GM18526 (cell line): Measurements from ENCODE around the gene SDF2L1.

ENCODE experiments used
- POLR2A ChIP-seq: IDR thresholded peaks from 3 replicates; pipeline ENCODE4 v1.6.1; 2011; ENCODE audit not compliant: insufficient read length; ENCODE audit errors: extremely low read depth

The SDF2L1 gene

DNA sequence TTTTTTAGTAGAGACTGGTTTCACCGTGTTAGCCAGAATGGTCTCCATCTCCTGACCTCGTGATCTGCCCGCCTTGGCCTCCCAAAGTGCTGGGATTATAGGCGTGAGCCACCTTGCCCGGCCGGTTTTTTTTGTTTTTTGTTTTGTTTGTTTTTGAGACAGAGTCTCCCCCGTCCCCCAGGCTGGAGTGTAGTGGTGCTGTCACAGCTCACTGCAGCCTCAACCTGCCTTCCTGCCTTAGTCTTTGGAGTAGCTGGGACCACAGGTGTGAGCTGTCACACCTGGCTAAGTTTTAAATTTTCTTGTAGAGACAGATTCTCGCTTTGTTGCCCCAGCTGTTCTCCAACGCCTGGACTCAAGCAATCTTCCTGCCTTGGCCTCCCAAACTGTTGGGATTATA lies 26.9 kb downstream of the SDF2L1 start:
- no peak for TF ChIP-seq POLR2A

DNA sequence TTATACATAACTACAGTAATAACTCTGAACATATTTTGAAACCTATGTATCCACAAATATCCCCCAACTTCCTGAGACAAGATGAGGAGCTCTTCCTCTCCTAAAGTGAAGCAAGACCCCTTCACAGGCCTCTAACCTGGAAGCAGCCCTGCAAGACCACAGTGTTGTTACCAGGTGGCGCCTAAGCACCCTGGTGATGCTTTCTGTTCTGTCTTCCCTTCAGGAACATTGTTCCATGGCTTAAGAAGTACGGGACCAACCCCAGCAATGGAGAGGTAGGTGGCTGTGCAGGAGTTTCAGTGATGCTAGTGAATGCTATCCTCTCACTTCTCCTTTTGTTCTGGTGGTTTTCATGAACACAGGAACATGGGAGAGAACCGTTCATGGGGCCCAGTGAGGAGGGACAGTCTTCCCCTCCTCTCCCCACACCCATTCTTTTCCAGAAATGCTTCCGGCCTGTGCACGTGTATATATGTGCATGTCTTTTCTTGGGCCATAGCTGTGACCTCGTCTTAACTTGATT lies 30.1 kb downstream of the SDF2L1 start:
- no peak for TF ChIP-seq POLR2A

DNA sequence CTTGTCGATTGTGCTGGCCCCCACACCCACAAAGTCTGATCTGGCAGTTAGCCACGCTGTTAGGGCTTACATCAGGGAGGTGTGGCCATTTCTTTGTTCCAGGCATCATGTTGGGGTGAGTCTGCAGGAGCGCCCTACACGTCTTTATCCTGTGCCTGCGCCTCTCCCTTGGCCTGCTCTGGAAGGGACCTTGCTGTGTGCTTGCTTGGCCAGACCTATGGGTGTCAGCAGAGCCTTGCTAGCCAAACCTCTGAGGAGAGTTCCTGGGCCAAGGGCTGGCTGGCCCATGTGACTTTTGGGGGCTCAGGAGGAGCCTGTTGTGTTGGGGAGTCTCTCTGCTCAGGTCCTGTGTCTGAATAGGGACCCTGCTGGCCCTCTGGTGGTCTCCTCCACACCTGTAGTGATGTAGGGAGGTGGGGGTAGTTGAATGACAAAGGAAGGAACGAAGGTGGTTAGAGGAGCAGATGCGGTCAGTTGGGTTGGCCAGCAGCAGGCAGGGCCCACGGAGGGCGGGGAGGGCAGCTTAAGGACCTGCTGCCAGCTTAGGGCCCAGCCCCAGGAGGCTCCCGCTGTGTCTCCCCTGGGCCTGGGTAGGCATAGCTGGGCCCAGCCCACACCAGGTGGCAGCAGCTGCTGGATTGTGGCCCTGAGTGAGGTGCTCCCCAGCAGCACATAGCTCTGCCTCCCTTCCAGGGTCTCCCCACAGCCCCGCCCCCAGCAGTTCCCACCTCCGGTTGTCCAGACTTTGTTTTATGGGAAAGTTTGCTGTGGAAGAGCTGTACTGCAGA lies 31.6 kb downstream of the SDF2L1 start:
- no peak for TF ChIP-seq POLR2A

DNA sequence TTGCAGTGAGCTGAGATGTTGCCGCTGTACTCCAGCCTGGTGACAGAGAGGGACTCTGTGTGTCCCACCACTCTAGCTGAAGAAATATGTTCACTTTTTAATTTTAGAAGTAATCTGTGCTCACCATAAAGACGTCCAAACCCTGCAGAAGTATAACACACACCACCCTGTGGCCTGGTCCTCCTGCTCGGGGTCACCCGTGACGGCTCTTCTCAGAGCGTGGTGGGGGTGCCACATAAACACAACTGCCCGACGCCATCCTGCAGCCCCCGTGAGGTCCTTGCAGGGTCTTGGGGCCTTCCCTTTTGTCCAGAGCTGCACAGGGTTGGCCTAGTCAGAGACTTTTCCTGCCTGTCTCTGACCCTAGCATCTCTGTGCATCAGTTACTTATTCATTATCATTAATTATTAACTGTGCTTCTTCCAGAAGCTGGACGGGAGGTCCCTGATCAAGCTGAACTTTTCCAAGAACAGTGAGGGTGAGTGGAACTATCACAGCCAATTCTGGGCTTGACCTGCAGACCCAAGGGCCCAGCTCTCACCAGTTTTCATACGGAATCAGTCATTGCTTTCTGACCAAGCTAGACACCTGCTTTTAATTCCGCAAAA lies 32.6 kb downstream of the SDF2L1 start:
- TF ChIP-seq POLR2A = no peak

DNA sequence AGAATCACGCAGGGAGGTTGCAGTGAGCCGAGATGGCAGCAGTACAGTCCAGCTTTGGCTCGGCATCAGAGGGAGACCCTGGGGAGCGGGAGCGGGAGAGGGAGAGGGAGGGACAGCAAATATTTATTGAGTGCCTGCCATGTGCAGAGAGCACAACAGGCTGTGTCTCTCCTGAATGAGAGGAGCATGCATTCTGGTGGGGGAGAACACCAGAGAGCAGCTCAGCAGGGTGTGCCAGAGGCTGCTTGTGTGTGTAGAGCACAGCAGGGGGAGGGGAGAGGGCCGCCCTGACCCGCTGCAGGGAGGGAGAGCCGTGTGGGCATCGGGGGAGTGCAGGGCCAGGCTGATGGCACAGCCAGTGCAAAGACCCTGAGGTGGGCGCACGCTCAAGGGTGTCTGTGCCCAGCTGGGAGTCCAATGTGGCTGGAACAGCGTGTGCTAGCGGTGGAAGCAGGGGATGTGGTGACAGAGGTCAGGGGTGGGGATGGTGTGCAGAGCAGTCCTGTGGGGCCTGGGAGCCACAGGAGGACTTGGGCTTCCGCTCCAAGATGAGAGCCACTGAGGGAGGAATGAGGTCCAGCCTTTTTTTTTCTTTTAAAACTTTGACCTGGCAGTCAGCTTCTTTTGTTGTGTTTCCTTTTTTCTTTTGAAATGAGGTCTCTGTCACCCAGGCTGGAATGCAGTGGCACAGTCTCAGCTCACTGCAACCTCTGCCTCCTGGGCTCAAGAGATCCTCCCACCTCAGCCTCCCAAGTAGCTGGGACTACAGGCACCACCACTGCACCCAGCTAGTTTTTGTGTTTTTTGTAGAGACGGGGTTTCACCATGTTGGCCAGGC lies 35.7 kb downstream of the SDF2L1 start:
- TF ChIP-seq POLR2A = no peak

DNA sequence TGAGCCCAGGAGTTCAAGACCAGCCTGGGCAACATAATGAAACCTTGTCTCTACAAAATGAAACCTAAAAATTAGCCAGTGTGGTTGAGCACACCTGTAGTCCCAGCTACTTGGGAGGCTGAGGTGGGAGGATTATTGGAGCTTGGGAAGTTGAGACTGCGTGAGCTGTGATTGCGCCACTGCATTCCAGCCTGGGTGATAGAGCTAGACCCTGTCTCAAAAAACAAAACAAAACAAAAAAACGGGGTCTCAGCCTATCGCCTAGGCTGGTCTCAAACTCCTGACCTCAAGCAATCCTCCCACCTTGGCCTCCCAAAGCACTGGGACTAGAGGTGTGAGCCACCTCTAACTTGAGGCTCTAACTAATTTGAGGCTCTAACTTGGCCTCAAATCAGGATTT lies 37.3 kb downstream of the SDF2L1 start:
- TF ChIP-seq POLR2A = no peak

DNA sequence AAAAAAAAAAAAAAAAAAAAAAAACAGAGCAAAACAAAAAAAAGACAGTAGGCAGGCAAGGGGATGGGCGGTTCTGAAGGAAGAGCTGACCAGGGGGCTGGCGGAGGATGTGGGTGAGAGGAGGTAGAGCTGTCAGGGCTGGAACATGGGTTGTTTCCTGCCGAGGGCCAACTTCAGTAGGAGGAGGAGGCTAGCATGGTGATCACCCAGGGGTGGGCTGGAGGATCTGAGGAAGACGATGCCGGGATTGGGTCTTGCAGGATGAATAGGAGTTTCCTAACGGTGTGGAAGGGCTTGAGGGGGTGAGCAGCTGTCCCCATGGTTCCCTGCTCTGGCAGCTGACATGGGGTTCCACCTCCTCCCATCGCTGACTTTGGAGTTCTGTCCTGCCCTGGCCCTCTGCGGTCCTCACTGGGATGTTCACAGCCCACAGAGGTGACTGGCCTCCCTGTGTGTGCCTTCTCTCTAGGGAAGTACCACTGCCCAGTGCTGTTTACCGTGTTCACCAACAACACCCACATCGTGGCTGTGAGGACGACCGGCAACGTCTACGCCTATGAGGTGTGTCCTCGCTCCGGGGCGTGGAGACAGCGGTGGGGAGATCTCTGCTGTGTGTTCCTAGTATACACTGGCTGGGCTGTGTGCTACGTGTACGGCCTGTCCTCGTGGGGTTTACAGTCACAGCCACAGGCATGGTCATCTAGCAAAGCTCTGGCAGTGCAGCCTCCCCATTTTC lies 38.9 kb downstream of the SDF2L1 start:
- TF ChIP-seq POLR2A = no peak

DNA sequence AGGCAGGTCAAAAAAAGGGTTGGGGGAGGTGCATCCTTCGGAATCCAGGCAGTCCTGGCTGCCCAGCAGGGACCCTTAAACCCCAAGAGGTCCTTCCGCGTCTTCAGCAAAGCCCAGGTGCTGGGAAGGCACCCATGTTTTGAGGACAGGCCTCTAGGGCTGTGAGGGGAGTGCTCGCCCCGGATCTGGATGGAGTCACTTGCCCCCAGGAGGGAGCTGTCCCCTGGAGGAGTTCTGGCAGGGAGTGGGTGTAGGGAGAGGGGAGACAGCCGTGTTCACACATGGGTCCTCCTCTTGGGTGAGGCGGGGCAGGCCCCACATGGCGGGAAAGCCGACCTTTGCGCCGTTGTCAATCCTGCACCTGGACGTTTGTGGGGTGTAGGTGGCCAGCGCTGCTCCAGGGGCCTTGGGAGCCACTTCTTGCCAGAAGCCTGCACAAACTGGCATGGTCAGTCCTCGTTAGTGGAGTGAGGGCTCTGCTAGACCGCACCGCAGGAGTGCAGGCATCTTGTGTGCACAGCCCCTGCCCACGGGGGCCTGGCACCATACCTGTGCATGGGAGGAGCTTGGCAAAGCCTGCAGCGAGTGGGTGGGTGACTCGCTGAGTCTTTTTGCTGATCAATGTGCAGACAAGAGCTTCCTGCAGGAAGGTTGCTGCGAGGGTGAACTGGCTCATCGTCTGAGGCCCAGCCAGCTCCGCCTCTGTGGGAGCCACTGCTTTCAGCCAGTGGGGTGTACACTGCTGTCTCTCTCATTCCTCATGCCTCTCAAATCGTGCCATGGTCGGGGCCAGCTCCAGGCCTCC lies 39.7 kb downstream of the SDF2L1 start:
- TF ChIP-seq POLR2A = no peak

DNA sequence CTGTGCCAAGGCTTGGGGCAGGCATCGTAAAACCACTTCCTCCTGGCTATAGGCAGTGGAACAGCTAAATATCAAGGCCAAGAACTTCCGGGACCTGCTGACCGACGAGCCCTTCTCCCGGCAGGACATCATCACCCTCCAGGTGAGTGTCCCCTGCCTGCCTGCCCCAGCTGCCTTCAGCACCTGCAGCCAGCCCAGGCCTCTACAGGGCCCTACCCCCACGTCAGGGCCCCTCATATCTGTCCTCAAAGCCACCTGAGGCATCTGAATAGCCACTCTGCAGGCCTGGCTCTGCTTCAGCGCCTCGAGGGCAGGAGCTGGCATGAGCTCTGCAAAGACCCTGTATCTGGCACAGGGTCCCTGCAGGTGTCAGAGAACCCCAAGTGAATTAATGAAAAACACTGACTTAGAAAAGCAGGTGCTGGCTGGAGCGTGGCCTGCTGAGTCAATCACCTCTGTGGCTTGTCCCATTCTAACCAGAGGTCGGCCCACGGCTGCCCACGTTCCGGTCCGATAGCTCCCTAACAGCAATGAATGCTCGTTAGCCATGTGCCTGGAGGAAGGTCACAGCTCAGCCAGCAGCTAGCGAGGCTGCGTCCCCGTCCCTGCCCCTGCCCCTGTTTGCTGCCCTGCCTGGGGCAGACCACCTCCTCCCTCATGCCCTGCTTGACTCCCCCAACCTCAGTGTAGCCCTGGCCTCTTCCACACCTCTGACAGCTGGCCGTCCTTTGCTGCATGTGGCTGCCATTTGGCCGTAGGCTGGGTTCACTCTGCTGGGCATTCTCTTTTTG lies 40.5 kb downstream of the SDF2L1 start:
- TF ChIP-seq POLR2A = no peak

DNA sequence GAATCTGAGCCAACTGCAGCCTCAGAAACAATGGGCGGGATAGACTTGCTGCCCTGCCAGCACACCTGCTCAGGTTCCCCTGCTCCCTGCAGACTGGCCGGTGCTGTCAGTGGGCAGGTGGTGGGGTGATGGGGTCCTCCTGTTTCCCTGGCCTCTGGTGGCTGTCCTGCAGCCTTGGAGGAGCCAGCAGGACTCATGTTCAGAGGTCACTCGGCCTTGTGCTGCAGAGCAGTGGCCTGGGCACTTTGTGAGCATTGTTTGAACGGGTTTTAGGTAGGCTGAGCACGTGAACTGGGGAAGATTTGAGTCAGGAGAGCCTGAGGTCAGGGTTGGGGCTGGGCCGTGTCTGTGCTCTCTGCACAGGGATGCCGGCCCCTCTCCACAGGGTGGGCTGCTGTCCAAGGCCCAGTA lies 41.3 kb downstream of the SDF2L1 start:
- no peak for TF ChIP-seq POLR2A

DNA sequence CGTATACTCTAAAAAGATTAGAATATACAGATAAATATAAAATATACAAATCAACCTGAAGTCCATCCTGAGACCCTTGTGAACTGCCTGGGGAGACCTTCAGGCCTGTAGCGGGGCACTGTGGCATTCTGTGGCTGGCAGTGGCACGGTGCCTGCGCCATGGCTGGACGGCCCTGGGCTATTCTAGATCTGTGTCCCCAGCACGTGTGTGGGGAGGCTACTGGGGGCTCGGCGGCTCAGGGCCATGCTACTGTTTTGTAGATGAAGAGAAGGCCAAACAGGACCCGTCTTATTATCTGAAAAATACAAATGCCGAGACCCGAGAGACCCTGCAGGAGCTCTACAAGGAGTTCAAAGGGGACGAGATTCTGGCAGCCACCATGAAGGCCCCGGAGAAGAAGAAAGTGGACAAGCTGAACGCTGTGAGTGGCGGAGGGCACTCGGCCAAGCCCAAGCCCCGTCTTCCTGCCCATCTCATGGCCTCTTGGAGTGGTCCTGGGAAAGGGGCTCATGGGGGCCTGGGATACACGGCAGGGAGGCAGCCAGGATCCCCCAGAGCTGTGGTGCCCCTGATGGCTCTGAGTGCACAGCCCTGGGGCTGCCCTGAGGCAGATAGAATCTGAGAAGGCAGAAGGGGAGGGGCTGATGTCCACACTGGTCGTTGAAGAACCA lies 42.5 kb downstream of the SDF2L1 start:
- no peak for TF ChIP-seq POLR2A

DNA sequence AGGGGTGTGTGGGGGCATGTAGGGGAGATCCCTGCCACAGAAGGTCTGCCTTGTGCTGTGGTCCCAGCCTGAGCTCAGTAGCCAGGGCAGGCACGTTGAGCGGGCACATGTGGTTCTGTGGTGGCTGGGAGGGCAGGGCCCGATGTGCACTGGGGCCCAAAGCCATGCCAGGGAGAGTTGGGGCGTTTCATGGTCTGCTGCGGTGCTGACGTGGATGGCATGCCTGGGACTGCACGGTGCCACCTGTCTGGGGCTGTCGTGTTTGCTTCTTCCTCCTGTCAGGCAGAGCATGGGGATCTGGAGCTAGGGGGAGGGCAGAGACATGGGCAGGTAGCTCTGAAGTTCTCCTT lies 43.0 kb downstream of the SDF2L1 start:
- no peak for TF ChIP-seq POLR2A

DNA sequence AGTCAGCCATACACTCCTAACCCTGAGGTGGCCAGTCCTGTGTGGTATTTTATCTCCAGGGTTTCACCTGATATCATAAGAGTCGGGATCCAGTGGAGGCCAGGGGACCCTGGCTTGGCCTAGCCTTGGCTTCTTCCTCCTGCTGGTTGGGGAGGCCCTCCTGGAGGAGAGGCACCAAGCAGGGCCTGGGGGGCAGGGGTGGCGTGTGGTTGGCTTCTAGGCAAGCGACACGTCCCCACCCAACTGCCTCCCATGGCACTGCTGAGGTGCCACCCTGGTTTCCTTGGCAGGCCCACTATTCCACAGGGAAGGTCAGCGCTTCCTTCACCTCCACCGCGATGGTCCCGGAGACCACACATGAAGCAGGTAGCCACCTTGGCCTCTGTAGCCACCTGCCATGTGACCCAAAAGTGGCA lies 44.1 kb downstream of the SDF2L1 start:
- no peak for TF ChIP-seq POLR2A

DNA sequence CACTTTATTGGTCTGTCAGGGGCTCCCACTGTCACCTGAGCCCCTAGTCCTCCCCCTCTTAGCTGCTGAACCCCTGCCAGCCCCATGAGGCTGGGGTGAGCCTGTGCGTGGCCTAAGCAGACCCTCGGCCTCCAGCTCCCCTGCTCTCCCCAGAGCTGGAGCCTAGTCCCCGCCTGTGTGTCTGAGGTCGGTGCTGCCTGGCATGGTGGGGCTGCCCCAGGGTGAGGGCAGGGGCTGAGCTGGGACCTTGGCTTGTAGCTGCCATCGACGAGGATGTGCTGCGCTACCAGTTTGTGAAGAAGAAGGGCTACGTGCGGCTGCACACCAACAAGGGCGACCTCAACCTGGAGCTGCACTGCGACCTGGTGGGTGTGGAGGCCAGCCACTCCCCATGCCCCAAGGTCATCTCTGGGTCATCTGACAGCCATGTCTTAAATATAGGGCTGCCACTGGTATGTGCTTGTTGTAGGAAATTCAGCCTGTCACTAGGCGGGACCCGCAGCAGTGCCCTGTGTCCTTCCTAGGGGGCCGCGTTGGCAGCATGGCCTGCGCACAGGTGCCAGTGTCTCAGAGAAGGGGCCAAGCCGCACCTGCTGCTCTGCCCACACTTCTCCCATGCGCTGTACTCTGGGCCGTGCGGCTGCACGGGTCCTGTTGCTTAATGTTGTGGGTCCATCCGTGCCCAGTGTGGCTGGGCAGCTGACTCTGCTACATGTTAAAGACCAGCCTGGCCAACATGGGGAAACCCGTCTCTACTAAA lies 44.7 kb downstream of the SDF2L1 start:
- no peak for TF ChIP-seq POLR2A
